ENCODE measurements around the gene CDHR3.

- TF ChIP-seq CTCF (IDR thresholded peaks at IDR 0.05; ENCODE audit: insufficient read depth, low read length, poor library complexity, severe bottlenecking) = no peak
- no peak for TF ChIP-seq EZH2phosphoT487 (conservative IDR thresholded peaks at IDR 0.05; ENCODE audit: low read length)
These were observed 8.4 kb upstream of the CDHR3 start for GRCh38 chr7:105954711-105955110.

Measured in SU-DHL-6 (cell line).